Ishikawa (cell line): Measurements from ENCODE around the gene TRDMT1.

Experiments used
- CEBPB ChIP-seq: IDR thresholded peaks from 2 replicates; pipeline ENCODE4 v1.6.1; 2012
- EGR1 ChIP-seq: IDR thresholded peaks from 2 replicates; pipeline ENCODE4 v1.6.1; 2012
- EP300 ChIP-seq: IDR thresholded peaks from 2 replicates; pipeline ENCODE4 v1.6.1; 2012; ENCODE audit warnings: borderline replicate concordance
- MAX ChIP-seq: IDR thresholded peaks from 2 replicates; pipeline ENCODE4 v1.6.1; 2012
- RAD21 ChIP-seq: IDR thresholded peaks from 2 replicates; pipeline ENCODE4 v1.6.1; 2012; ENCODE audit warnings: low read depth
- REST ChIP-seq: IDR thresholded peaks from 2 replicates; pipeline ENCODE4 v1.6.1; 2012; ENCODE audit warnings: low read depth, mild to moderate bottlenecking
- TAF1 ChIP-seq: IDR thresholded peaks from 2 replicates; pipeline ENCODE4 v1.6.1; 2012; ENCODE audit warnings: low read depth, mild to moderate bottlenecking
- TCF12 ChIP-seq: IDR thresholded peaks from 2 replicates; pipeline ENCODE4 v1.6.1; 2012; ENCODE audit warnings: low read depth

- TF ChIP-seq CEBPB (no peak), REST (no peak), MAX (peak; percentile 56; the same call in 1 of the 2 replicates), TAF1 (no peak), RAD21 (no peak), EGR1 (no peak), EP300 (no peak), TCF12 (no peak)
Observed at GRCh38 chr10:17229967-17230682, 28.7 kb upstream of the TRDMT1 start.
